ENCODE measurements around the gene NIPAL3. TPM values are rescaled to one million over a fixed set of nuclear protein-coding genes. Genes with fewer than 3 reads are reported as not detected.

The NIPAL3 gene
- total RNA-seq, 1 experiment from 2014 or later = 55.8 TPM

GRCh38 chr1:24392982-24393650 is 22.5 kb upstream of the NIPAL3 start:
- no peaks in the 10 kb centered on the region for H3K27me3 Mint-ChIP-seq (ENCODE audit: insufficient read depth, unreplicated experiment)
- intact Hi-C loops (cut with micrococcal nuclease) = loop anchor here (1.0 to 10.0 kb wide), 4 partner anchors 194 to 442 kb away; no protein-coding TSS in a partner anchor
- H3K4me1 Mint-ChIP-seq (ENCODE audit: insufficient read depth, unreplicated experiment) = peaks cover 50% of the 10 kb centered on the region
- H3K4me3 Mint-ChIP-seq (ENCODE audit: unreplicated experiment) = no peak overlapping the region
- peak overlapping the region; percentile 97 for H3K27ac Mint-ChIP-seq (ENCODE audit: low read depth, unreplicated experiment)
- POLR2A ChIA-PET = interaction anchor here (0.6 to 6.4 kb wide), 19 partner anchors 7 to 429 kb away, joined by 3 to 155 read pairs (median 11); partner anchors contain the start of genes GRHL3, NIPAL3, RCAN3 and SRRM1
- TF ChIP-seq, protein P1, sequence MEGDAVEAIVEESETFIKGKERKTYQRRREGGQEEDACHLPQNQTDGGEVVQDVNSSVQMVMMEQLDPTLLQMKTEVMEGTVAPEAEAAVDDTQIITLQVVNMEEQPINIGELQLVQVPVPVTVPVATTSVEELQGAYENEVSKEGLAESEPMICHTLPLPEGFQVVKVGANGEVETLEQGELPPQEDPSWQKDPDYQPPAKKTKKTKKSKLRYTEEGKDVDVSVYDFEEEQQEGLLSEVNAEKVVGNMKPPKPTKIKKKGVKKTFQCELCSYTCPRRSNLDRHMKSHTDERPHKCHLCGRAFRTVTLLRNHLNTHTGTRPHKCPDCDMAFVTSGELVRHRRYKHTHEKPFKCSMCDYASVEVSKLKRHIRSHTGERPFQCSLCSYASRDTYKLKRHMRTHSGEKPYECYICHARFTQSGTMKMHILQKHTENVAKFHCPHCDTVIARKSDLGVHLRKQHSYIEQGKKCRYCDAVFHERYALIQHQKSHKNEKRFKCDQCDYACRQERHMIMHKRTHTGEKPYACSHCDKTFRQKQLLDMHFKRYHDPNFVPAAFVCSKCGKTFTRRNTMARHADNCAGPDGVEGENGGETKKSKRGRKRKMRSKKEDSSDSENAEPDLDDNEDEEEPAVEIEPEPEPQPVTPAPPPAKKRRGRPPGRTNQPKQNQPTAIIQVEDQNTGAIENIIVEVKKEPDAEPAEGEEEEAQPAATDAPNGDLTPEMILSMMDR (IDR thresholded peaks at IDR 0.05; ENCODE audit: unreplicated experiment) = no peak
- no peak for DNase-seq (ENCODE audit: unreplicated experiment)
- H3K36me3 Mint-ChIP-seq (ENCODE audit: insufficient read depth, unreplicated experiment) = peaks cover 29% of the 10 kb centered on the region
- CTCF ChIA-PET = interaction anchor here (0.6 to 6.6 kb wide), 37 partner anchors 8 to 736 kb away, joined by 3 to 365 read pairs (median 4); partner anchors contain the start of genes GRHL3 and STPG1
- no TSS peak for BruUV-seq (replicated peaks)
- H3K9me3 Mint-ChIP-seq (ENCODE audit: unreplicated experiment) = no peaks in the 10 kb centered on the region

- ChIA-PET CTCF (interaction anchor here (0.6 to 6.6 kb wide), 22 partner anchors 7 to 302 kb away, joined by 3 to 365 read pairs (median 5); partner anchors contain the start of genes GRHL3 and STPG1), POLR2A (interaction anchor here (0.7 to 6.4 kb wide), 18 partner anchors 10 to 430 kb away, joined by 3 to 155 read pairs (median 5); partner anchors contain the start of genes GRHL3, NIPAL3, RCAN3 and SRRM1)
- no TSS peak for BruUV-seq (replicated peaks)
- H3K4me1 Mint-ChIP-seq (ENCODE audit: insufficient read depth, unreplicated experiment) = peaks cover 45% of the 10 kb centered on the region
- intact Hi-C loops (cut with micrococcal nuclease) = loop anchor here (2.0 to 10.0 kb wide), 2 partner anchors 193 to 441 kb away; no protein-coding TSS in a partner anchor
- TF ChIP-seq, protein P1 (IDR thresholded peaks at IDR 0.05; ENCODE audit: unreplicated experiment) = no peak
- H3K36me3 Mint-ChIP-seq (ENCODE audit: insufficient read depth, unreplicated experiment) = peaks cover 29% of the 10 kb centered on the region
- DNase-seq (ENCODE audit: unreplicated experiment) = peak; percentile 88
- peak overlapping the region; percentile 53 for H3K27ac Mint-ChIP-seq (ENCODE audit: low read depth, unreplicated experiment)
- no peaks in the 10 kb centered on the region for H3K9me3 Mint-ChIP-seq (ENCODE audit: unreplicated experiment)
- H3K4me3 Mint-ChIP-seq (ENCODE audit: unreplicated experiment) = no peak overlapping the region
- no peaks in the 10 kb centered on the region for H3K27me3 Mint-ChIP-seq (ENCODE audit: insufficient read depth, unreplicated experiment)
These were observed 21.7 kb upstream of the NIPAL3 start for GRCh38 chr1:24393892-24394291.

DNA sequence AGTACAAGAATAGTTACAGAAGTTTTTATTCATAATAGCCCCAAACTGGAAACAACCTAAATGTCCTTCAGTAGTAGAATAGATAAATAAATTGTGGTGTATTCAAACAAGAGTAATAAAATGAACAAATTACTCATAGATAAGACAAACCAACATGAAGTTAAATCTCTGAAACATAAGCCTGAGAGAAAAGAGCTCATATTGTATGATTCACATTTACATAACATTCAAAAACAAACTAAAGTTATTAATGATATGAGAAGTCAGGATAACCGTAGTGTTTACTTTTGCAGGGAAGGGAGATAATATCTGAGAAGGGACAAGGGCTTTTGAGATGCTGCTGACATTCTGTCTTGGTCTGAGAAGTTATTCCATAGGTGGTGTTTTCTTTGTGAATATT is 15.5 kb upstream of the NIPAL3 start:
- Mint-ChIP-seq H3K9me3 (ENCODE audit: unreplicated experiment) (no peaks in the 10 kb centered on the region), H3K4me1 (ENCODE audit: insufficient read depth, unreplicated experiment) (no peaks in the 10 kb centered on the region), H3K27ac (ENCODE audit: low read depth, unreplicated experiment) (no peak overlapping the region), H3K27me3 (ENCODE audit: insufficient read depth, unreplicated experiment) (no peaks in the 10 kb centered on the region), H3K36me3 (ENCODE audit: insufficient read depth, unreplicated experiment) (no peaks in the 10 kb centered on the region), H3K4me3 (ENCODE audit: unreplicated experiment) (no peak overlapping the region)
- BruUV-seq (replicated peaks) = TSS peak; percentile 11
- intact Hi-C loops (cut with micrococcal nuclease) = no loop called here
- DNase-seq (ENCODE audit: unreplicated experiment) = no peak
- TF ChIP-seq, protein P1 (IDR thresholded peaks at IDR 0.05; ENCODE audit: unreplicated experiment) = no peak
- ChIA-PET CTCF (interaction anchor here (0.6 to 3.3 kb wide), 7 partner anchors 9 to 206 kb away, joined by 4 to 16 read pairs (median 5); no protein-coding TSS in a partner anchor), POLR2A (interaction anchor here (0.7 to 1.4 kb wide), 4 partner anchors 8 to 847 kb away, joined by 3 to 6 read pairs (median 5); partner anchors contain the start of genes RSRP1 and STPG1)

GRCh38 chr1:24403806-24404205 is 11.8 kb upstream of the NIPAL3 start:
- ChIA-PET CTCF (interaction anchor here (0.6 to 1.6 kb wide), 5 partner anchors 10 to 1975 kb away, joined by 3 to 8 read pairs (median 3); no protein-coding TSS in a partner anchor), POLR2A (interaction anchor here (0.6 to 3.0 kb wide), 6 partner anchors 8 to 204 kb away, joined by 3 to 27 read pairs (median 6); partner anchors contain the start of genes NIPAL3 and STPG1)
- intact Hi-C loops (cut with micrococcal nuclease) = no loop called here
- no peak overlapping the region for H3K27ac Mint-ChIP-seq (ENCODE audit: low read depth, unreplicated experiment)
- no peak overlapping the region for H3K4me3 Mint-ChIP-seq (ENCODE audit: unreplicated experiment)
- BruUV-seq (replicated peaks) = no TSS peak
- peaks cover 6% of the 10 kb centered on the region for H3K36me3 Mint-ChIP-seq (ENCODE audit: insufficient read depth, unreplicated experiment)
- DNase-seq (ENCODE audit: unreplicated experiment) = no peak
- TF ChIP-seq, protein P1 (IDR thresholded peaks at IDR 0.05; ENCODE audit: unreplicated experiment) = no peak
- no peaks in the 10 kb centered on the region for H3K4me1 Mint-ChIP-seq (ENCODE audit: insufficient read depth, unreplicated experiment)
- no peaks in the 10 kb centered on the region for H3K9me3 Mint-ChIP-seq (ENCODE audit: unreplicated experiment)
- no peaks in the 10 kb centered on the region for H3K27me3 Mint-ChIP-seq (ENCODE audit: insufficient read depth, unreplicated experiment)

All from MCF 10A (cell line).